ENCODE data around the gene MYCBPAP.

Gene MYCBPAP

GRCh38 chr17:50477976-50478375, 30.3 kb upstream of the MYCBPAP start:
- peak overlapping the region; percentile 89 for H3K4me3 ChIP-seq (ENCODE audit: control insufficient read depth, low read depth, low read length)
- no peak for TF ChIP-seq CTCF (conservative IDR thresholded peaks at IDR 0.05; ENCODE audit: control insufficient read depth, insufficient read depth, low read depth, low read length)
- no peak for DNase-seq (ENCODE audit: low read depth)

- no peak for TF ChIP-seq CTCF (conservative IDR thresholded peaks at IDR 0.05; ENCODE audit: control insufficient read depth, insufficient read depth, low read depth, low read length)
- H3K4me3 ChIP-seq (ENCODE audit: control insufficient read depth, low read depth, low read length): peak within 1 kb of the TSS; percentile 89
- peak; percentile 77 for DNase-seq (ENCODE audit: low read depth)
These were observed 29.6 kb upstream of the MYCBPAP start, which contains the start of gene RSAD1 for GRCh38 chr17:50478391-50479381. TSS of gene RSAD1 (plus strand) at chr17:50478860. CDS start at chr17:50478885, 25 bp downstream.

GRCh38 chr17:50479522-50480141, 28.6 kb upstream of the MYCBPAP start:
- H3K4me3 ChIP-seq (ENCODE audit: control insufficient read depth, low read depth, low read length): peak overlapping the region; percentile 89
- DNase-seq (ENCODE audit: low read depth): peak; percentile 77
- TF ChIP-seq CTCF (conservative IDR thresholded peaks at IDR 0.05; ENCODE audit: control insufficient read depth, insufficient read depth, low read depth, low read length): peak; percentile 48

- TF ChIP-seq CTCF (conservative IDR thresholded peaks at IDR 0.05; ENCODE audit: control insufficient read depth, insufficient read depth, low read depth, low read length): no peak
- H3K4me3 ChIP-seq (ENCODE audit: control insufficient read depth, low read depth, low read length): no peak overlapping the region
- DNase-seq (ENCODE audit: low read depth): no peak
These were observed 28.0 kb upstream of the MYCBPAP start for GRCh38 chr17:50480142-50480764.

- no peak overlapping the region for H3K4me3 ChIP-seq (ENCODE audit: control insufficient read depth, low read depth, low read length)
- no peak for DNase-seq (ENCODE audit: low read depth)
- TF ChIP-seq CTCF (conservative IDR thresholded peaks at IDR 0.05; ENCODE audit: control insufficient read depth, insufficient read depth, low read depth, low read length): no peak
These were observed 27.3 kb upstream of the MYCBPAP start for GRCh38 chr17:50480854-50481490.

GRCh38 chr17:50481648-50482047, 26.6 kb upstream of the MYCBPAP start:
- H3K4me3 ChIP-seq (ENCODE audit: control insufficient read depth, low read depth, low read length): no peak overlapping the region
- no peak for TF ChIP-seq CTCF (conservative IDR thresholded peaks at IDR 0.05; ENCODE audit: control insufficient read depth, insufficient read depth, low read depth, low read length)
- DNase-seq (ENCODE audit: low read depth): no peak

Measured in fibroblast of mammary gland (primary cell).